Subcutaneous adipose tissue (tissue), 4 donors: ENCODE results near the gene OR10A6. TPM values are rescaled to one million over a fixed set of nuclear protein-coding genes. Genes with fewer than 3 reads are reported as not detected.

Source experiments
- total RNA-seq, 4 donors: library from RNA; depleted of rRNA; stranded (reverse); fragments of >200 nt; gene quantifications; one replicate each; pipeline ENCODE4 v1.1.0, GENCODE V29; 2016
- TF ChIP-seq, protein P1 (sequence below): fragments of 450-650 bp; IDR thresholded peaks from one replicate; pipeline ENCODE4 v1.5.1; 2016; ENCODE audit warnings: low read depth, mild to moderate bottlenecking, control low read depth, antibody characterized with exemption, moderate library complexity

The OR10A6 gene
- total RNA-seq, 4 donors from 2014 or later = not detected

DNA sequence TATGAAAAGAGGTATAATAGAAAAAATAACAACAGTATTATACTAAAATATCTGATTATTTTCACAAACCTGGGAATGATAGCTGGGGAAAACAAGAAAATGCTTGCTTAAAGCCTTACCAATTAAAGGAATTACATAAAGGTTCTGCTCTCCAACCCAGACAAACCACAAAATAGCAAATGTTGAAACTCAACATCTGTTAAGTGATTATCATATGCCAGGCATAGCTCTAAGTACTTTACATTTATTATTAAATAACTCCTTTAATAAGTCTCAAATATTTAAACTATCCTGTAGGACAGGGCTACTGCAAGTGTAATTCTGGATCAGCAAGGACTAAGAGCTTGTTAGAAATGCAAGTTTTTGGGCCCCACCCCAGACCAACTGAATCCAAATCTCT, 20.1 kb downstream of the OR10A6 start:
- TF ChIP-seq, protein P1, sequence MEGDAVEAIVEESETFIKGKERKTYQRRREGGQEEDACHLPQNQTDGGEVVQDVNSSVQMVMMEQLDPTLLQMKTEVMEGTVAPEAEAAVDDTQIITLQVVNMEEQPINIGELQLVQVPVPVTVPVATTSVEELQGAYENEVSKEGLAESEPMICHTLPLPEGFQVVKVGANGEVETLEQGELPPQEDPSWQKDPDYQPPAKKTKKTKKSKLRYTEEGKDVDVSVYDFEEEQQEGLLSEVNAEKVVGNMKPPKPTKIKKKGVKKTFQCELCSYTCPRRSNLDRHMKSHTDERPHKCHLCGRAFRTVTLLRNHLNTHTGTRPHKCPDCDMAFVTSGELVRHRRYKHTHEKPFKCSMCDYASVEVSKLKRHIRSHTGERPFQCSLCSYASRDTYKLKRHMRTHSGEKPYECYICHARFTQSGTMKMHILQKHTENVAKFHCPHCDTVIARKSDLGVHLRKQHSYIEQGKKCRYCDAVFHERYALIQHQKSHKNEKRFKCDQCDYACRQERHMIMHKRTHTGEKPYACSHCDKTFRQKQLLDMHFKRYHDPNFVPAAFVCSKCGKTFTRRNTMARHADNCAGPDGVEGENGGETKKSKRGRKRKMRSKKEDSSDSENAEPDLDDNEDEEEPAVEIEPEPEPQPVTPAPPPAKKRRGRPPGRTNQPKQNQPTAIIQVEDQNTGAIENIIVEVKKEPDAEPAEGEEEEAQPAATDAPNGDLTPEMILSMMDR = no peak

DNA sequence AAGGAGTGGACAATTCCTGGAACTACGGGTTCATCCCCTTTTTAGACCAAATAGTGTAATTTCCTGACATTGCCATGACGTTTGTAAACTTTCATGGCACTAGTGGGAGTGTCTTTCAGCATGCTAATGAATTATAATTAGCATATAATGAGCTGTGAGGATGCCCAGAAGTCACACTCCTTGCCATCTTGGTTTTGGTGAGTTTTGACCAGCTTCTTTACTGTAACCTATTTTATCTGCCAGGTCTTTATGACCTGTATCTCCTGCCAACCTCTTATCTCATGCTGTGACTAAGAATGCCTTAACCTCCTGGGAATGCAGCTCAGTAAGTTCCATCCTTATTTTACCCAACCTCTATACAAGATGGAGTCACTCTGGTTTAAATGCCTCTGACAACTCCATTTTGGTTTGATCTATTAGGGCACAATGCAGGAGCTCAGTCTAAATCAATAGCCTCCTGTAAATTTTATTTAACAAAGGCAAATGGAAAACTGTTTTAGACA, 20.7 kb downstream of the OR10A6 start:
- TF ChIP-seq, protein P1 = no peak

- TF ChIP-seq, protein P1 = no peak
Measured at GRCh38 chr11:7909585-7910285, 21.3 kb downstream of the OR10A6 start.

- TF ChIP-seq, protein P1 = no peak
Measured at GRCh38 chr11:7907121-7907520, 23.9 kb downstream of the OR10A6 start.

GRCh38 chr11:7906481-7906880, 24.6 kb downstream of the OR10A6 start:
- TF ChIP-seq, protein P1 = no peak

DNA sequence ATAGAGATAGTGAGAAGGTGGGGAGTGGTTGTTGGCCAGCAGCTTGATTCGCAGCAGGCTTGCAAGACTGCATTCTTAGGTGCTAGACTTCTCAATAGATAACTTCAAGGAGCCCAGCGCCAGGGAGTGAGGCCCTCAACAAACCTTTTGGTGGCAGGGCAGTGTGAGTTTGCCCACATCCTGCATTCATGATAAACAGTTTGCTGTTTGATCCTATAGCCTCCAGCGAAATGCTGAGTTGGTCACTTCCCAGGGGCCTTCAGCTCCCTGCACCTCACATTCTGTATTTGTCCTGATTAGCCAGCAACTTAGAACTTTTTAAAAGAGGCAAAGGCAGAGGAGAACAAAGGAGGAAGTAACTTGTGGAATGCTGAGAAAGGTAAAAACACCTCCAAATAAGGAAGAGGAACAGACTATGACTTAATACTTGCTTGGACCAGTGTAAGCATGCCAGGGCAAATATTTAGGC, 25.1 kb downstream of the OR10A6 start:
- TF ChIP-seq, protein P1 = no peak

- TF ChIP-seq, protein P1 = no peak
Measured at GRCh38 chr11:7905549-7905948, 25.5 kb downstream of the OR10A6 start.
